GM19351 (cell line): Measurements from ENCODE around the gene RABGAP1L.
"Not testable (repeated sequence)": the region's sequence is repeated elsewhere in the genome, so short reads cannot be mapped to it uniquely, and the experiment has no call there.

Source experiments
- ATAC-seq: cut with Tn5 transposase; IDR thresholded peaks from one replicate; pipeline ENCODE4 v1.9.1; 2021; ENCODE audit warnings: mild to moderate bottlenecking, moderate library complexity; ENCODE audit not compliant: unreplicated experiment

Gene RABGAP1L

DNA sequence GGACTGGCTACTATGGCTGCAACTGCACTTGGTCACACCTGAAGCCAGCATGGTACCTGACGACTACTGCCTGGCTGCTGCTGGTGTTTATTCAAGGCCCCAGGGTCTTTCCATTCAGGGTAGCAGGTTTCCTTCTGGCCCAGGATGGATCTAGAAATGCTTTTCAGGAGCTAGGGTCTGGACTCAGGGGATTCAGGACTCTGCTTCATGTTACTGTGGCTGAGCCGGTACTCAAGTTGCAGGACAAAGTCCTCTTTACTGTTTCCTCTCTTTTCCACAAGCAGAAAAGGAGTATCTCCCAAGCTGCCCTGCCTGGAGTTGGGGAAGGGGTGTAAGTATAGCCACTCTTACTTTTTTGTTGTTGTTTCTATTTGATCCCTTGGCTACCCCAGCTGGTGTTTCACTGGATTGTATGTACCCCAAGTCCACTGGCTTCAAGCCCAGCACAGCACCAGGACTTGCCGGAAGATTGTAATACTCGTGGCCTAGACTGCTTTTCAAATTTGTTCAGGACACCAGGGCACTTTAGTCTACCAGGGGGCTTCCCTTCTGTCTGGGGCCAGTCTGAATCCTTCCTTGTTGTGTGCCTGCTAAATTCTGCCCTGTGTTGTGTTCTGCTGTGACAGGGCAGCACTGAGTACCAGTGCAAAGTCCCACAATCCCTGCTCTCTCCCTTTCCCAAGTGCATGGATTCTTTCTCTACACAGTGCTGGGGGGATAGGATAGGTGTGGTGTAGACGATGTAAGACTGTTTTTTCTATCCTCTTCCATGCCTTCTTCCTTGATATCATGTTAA, 536.9 kb downstream of the RABGAP1L start:
- ATAC-seq = no peak

DNA sequence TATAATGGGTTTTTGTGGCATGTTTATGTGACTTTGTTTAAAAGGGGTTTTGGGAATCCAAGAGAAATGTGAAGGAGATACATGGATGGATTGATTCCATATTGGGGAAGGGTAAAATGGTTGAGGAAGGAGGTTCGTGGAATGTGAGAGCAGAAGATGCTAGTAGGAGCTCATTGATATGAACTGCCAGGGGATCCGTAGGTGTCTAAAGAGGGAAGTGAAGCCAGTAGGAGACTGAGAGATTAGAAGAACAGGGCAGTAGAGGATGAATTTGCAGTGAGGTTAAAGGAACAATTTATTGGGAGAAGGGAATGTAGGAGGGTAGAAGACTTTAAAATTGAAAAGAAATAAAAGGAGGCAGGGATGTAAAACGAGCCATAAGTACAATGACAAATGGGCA, 541.0 kb downstream of the RABGAP1L start:
- no peak for ATAC-seq

DNA sequence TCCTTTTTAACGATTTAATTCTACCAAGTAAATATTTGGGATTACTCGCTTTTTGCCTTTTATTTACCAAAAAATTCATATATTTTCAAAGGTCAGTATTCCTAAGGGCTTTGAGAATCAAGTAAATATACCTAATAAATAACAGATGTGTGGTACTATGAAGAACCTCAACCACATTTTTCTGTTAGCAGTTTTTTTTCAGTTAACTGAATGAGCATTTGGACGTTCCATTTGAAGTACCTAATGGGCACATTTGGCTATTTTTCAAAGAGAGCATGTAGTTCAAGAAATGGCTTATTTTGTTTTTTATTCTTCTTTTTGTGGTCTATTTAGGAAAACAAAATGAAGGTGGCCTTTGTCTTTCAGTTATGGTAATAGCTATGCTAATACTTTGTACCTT, 541.5 kb downstream of the RABGAP1L start:
- no peak for ATAC-seq

DNA sequence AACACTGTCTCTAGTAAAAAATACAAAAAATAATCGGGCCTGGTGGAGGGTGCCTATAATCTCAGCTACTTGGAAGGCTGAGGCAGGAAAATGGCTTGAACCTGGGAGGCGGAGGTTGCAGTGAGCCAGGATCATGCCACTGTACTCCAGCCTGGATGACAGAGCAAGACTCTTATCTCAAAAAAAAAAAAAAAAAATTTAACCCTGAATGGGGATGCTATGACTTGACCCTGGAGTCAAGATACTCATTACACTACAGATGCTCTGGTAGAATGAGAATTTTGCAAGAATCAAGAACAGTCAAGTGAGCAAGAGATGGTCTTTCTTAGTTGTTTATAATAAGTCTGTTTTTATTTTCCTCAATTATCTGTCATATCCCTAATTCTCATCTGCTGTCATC, 542.2 kb downstream of the RABGAP1L start:
- no peak for ATAC-seq

DNA sequence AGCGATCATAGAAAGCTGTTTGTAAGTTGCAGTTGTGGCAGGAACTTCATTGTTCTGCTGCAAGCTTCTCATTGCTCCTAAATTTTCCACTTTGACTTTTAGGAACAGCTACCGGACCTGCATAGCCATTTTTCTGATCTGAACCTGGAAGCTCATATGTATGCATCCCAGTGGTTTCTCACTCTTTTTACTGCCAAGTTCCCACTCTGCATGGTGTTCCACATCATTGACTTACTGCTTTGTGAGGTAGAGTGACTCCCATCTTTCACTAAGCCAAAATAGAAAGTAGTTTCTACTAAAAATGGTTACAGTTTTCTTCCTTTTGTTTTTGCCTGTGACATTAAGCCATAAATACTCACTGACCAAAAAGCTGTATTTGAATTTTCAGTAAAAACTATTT, 542.7 kb downstream of the RABGAP1L start:
- no peak for ATAC-seq

DNA sequence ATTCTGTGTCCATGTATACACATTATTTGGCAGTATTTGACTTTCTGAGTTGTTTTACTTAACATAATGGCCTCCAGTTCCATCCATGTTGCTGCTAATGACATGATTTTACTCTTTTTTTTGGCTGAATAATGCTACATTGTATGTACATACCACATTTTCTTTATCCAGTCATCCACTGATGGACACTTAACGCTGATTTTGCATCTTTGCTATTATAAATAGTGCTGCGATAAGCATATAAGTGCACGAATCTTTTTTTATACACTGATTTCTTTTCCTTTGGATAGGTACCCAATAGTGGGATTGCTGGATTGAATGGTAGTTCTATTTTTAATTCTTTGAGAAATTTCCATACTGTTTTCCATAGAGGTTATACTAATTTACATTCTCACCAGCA, 544.0 kb downstream of the RABGAP1L start:
- no peak for ATAC-seq

DNA sequence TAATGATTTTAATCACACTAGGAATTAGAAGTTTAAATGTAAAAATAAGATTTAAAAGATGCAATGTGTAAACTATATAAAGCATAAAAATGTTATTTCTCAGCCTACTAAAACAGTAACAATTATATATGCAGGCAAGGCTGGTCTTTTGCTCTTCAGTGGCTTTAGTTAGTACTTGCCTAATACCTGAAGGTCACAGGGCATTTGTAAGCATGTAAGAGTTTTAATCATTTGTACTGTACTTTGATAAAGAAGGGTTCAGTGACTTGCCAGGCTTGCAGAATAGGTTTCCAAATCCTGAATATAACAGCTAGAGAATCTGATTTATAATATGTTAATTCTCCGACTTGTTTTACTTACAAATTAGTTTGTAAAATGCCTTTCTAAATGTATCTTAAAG, 545.0 kb downstream of the RABGAP1L start:
- no peak for ATAC-seq

DNA sequence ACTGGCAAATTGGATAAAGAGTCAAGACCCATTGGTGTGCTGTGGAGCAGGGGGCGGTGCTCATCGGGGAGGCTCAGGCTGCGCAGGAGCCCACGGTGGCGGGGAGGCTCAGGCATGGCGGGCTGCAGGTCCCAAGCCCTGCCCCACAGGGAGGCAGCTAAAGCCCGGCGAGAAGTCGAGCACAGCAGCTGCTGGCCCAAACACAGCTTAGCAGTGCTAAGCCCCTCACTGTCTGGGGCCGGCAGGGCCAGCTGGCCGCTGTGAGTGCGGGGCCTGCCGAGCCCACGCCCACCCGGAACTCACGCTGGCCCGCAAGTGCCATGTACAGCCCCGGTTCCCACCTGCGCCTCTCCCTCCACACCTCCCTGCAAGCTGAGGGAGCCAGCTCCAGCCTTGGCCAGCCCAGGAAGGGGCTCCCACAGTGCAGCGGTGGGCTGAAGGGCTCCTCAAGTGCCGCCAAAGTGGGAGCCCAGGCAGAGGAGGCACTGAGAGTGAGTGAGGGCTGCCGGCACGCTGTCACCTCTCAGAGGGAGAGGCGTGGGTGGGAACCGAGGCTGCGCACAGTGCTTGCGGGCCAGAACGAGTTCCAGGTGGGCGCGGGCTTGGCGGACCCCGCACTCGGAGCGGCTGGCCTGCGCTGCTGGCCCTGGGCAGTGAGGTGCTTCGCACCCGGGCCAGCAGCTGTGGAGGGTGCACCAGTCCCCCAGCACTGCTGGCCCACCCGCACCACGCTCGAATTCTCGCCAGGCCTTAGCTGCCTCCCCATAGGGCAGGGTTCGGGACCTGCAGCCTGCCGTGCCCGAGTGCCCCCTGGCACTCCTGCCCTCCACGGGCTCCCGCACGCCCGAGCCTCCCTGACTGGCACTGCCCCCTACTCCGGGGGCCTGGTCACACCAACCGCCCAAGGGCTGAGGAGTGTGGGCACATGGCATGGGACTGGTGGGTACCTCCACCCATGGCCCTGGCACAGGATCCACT, 551.8 kb downstream of the RABGAP1L start:
- ATAC-seq = no peak

DNA sequence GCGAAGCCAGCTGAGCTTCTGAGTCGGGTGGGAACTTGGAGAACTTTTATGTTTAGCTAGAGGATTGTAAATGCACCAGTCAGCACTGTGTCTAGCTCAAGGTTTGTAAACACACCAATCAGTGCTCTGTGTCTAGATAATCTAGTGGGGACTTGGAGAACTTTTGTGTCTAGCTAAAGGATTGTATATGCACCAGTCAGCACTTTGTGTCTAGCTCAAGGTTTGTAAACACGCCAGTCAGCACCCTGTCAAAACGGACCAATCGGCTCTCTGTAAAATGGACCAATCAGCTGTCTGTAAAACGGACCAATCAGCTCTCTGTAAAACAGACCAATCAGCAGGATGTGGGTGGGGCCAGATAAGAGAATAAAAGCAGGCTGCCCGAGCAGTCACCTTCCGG, 552.5 kb downstream of the RABGAP1L start:
- not testable (repeated sequence) for ATAC-seq

DNA sequence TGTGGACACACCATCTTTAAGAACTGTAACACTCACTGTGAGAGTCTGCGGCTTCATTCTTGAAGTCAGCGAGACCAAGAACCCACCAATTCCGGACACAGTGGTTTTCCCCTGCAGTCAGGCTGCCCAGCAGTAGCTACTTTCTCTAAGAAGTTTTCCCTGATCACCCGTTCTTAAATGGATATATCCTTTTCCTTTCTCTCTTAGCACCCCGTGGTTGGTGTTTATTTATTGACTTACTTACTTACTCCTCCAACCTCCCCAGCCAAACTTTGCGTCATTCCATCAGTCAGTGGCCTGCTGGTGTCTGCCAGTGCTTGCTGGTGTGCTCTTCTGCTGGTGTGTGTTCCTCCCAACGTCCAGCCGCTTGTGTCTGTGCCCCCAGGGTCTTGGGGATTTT, 553.2 kb downstream of the RABGAP1L start:
- ATAC-seq = no peak

DNA sequence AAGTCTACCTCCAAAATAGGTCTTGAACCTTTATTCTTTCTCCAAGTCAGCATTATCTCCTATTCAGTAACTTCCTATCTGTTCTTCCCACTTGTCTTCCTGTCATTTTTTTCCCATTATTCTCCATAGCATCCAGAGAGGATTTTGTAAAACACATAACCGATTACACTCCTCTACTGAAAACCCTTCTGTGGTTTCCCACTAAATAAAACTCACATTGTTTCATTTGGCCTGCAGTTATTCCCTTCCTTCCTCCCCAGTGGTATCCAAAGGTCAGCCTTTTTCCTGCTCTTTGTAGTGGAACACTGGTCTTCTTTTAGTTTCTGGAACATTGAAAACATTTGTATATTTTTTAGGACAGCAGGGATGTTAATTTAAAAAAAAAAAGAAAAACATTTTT, 554.5 kb downstream of the RABGAP1L start:
- ATAC-seq = no peak

DNA sequence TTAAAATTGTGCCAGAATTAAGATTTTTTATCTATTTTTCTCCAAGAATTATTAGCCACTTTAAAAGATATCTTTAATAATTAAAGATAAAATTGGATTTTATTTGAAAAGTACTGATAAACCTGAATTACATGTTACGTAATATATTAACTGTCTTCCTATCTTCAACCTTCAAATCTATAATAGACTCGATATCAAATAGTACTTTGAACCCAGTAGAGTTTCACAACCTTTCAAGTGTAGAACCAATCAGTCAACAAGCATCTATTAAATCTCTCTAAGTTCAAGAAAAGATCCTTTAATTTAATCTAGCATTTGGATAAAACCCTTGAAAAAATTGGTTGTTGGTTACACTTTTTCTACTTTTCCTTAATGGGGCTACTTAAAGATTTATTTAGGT, 559.9 kb downstream of the RABGAP1L start:
- no peak for ATAC-seq

DNA sequence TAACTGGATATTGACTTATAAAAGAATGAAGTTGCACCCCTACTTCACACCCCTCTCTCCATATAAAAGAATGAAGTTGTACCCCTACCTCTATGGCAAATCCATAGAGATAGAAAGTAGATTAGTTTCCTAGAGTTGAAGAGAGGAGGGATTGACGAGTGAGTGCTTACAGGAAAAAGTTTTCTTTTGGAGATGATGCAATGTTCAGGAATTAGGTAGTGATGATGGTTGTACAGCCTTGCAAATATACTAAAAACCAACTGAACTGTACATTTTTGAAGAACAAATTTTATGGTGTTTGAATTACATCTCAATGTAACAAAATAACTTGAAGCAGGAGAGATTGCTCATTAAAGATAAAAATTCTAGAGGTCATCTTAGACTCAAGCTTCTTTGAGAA, 561.3 kb downstream of the RABGAP1L start:
- no peak for ATAC-seq

DNA sequence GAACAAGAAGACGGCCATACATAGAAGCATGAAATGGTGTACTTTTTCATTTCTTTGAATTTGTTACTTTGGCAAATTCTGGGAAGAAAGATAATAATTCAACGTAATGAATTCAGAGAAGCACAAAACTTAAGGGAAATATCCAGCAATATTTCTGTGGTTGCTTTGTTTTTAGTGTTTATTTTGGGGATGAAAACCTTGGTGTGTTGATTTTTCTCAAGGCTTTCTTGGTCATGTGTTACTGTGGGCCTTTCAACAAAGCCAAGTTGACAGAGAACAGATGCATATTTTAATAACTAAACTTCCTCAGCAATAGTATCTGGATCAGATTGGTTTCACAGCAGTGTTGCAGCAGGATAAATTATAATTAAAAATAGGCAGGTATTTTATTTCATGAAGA, 561.9 kb downstream of the RABGAP1L start:
- ATAC-seq = no peak

DNA sequence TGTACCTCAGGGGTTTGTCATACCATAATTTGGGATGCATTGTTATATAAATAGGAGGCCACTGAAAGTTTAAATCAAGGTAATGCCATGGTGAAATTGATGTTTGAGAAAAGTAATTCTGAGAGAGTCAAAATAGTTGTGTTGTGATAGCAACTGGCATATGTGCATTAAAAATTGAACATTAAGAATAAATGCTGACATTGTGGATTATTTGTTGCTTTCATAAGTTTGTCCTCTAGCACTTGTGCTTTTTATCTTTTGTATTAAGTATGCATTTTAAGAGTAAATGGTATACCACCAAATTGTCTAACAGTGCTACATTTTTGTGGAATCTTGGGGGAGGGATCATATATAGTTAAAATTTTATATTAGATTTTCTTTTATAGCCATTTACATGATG, 564.5 kb downstream of the RABGAP1L start:
- ATAC-seq = no peak

DNA sequence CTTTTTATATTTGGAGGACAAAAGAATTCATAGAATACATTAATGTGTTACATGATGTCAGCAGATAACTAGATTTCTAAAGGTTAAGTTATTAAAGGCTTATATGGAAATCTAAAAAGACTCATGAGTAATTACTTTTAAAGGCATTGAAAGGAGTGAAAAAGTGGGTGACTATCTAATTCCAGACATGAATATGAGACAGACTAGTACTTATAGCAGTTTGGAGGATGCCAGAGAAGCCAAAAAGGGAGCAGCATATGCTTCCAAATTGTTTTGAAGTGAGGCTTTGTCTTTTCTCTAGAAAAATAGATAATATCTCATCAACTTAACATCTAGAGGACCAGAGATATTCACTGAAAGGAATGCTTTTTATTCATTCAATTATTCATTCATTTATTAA, 564.9 kb downstream of the RABGAP1L start:
- ATAC-seq = no peak

DNA sequence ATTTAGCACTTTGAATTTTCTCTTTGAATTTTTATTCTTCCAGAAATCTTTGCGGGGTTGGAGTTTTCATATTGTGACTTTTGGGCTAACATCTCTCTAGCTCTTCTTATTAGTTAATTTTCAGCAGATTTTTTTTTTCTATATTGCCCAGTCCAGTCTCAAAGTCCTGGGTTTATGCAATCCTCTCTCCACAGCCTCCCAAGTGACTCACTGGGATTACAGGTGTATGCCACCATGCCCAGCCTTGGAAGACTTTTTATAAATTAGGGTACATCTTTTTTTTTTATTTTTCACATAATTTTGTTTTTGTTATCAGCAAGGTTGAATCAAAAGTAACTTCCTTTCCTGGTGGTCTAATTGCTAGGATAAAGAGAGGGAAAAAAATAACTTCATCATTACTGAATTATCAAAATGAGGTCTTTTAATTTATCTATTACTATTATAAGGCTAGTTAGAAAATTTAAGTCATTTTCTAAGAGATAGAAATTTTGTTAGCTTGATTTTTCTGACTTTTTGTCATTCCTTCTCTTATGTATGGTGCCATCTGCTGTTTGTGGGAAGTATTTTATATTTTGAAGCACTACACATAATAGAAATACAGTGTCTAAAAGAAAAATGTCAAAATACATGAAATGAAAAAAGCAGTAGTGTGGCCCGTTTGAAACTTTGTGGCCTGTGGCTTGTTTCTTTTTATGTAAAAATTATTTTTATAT, 567.0 kb downstream of the RABGAP1L start:
- ATAC-seq = no peak

DNA sequence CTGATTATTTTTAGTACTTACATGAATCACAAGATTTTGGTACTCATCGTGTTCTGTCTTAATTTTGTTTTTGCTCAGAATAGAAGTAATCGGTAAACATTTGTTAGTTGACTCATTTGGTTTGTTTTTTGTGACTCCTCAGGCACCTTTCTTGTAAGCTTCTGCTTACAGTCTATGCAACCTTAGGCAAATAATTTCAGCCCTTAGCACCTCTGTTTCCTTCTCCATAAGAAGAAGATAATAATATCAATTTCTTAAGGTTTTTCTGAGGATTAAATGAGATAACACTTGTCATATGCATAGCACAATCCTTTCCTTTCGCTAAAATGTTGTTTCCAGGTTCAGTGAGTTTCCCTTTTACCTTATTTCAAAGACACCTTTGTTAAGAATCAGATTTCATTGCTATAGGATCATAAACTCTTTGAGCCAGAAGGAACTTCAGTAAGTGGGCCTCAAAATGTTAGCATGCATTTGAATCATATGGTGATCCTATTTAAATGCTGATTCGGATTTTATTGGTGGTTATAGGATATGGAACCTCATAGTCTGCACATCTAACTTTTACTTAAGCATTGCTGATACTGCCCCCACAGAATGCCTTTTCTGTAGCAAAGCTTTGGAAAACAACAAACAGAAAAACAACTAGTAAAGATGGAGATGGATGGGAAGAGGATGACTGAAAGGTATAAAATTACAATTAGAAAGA, 567.7 kb downstream of the RABGAP1L start:
- ATAC-seq = no peak

DNA sequence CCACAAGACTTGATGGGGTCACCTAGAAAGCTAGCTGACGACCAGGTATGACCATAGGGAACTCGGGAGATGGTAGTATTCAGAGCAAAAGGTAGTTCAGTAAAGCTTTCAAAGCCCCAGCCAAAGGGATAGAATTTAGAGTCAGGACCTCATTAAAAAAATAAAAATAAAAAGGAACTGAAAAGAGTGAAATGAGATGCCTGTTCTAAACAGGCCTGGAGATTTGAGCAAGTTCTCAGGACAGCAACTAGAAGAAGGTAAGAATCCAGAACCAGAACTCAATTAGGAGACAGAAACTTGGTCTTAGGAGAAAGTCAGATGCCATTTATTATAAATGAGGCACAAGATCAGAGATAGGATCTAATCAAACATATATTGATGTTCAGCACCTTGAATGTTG, 575.0 kb downstream of the RABGAP1L start:
- ATAC-seq = no peak

DNA sequence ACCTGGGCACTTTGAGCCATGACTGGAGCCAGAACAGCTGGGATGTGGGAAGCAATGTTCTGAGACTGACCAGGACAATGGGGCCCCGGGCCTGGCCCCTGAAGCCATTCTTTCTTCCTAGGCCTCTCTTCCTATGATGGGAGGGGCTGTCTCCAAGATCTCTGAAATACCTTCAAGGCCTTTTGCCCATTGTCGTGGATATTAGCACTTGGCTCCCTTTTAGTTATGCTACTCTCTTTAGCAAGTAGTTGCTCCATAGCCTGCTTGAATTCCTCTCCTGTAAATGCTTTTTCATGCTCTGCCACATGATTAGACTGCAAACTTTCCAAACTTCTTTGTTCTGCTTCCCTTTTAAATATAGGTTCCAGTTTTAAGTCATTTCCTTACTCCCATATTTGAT, 577.5 kb downstream of the RABGAP1L start:
- no peak for ATAC-seq
